Effector memory CD4-positive, alpha-beta T cell (primary cell): ENCODE results near the gene KSR1.

Experiments
- DNase-seq, 3 donors: peaks; one replicate each; pipeline ENCODE4 v3.0.0-alpha.2; 2020
- H3K27ac ChIP-seq: 2 replicates; pipeline ENCODE4 v1.7.0; 2013; ENCODE audit warnings: mild to moderate bottlenecking, low read length, moderate library complexity; ENCODE audit not compliant: insufficient read depth, poor library complexity, severe bottlenecking
- H3K27me3 ChIP-seq: replicated peaks from 2 replicates; pipeline ENCODE4 v1.7.0; 2013; ENCODE audit warnings: mild to moderate bottlenecking, low read length; ENCODE audit not compliant: insufficient read depth, control insufficient read depth, poor library complexity, severe bottlenecking
- H3K36me3 ChIP-seq: 2 replicates; pipeline ENCODE4 v1.7.0; 2013; ENCODE audit warnings: mild to moderate bottlenecking, low read length, moderate library complexity; ENCODE audit not compliant: control insufficient read depth, insufficient read depth
- H3K4me1 ChIP-seq: 2 replicates; pipeline ENCODE4 v1.7.0; 2013; ENCODE audit warnings: low read length, mild to moderate bottlenecking; ENCODE audit not compliant: control insufficient read depth, insufficient read depth, poor library complexity, severe bottlenecking
- H3K4me3 ChIP-seq: 2 replicates; pipeline ENCODE4 v1.7.0; 2013; ENCODE audit warnings: low read length, low read depth, mild to moderate bottlenecking; ENCODE audit not compliant: insufficient read depth, poor library complexity, severe bottlenecking
- H3K9me3 ChIP-seq: 2 replicates; pipeline ENCODE4 v1.7.0; 2013; ENCODE audit warnings: mild to moderate bottlenecking, low read length, moderate library complexity; ENCODE audit not compliant: control insufficient read depth

KSR1 gene

GRCh38 chr17:27466743-27467375 lies 10.6 kb downstream of the KSR1 start:
- no peaks in the 10 kb centered on the region for H3K27me3 ChIP-seq
- H3K4me1 ChIP-seq, result peaks cover 5% of the 10 kb centered on the region
- H3K4me3 ChIP-seq, result peak overlapping the region; percentile 26
- H3K36me3 ChIP-seq, result no peaks in the 10 kb centered on the region
- no peak overlapping the region for H3K27ac ChIP-seq
- H3K9me3 ChIP-seq, result no peaks in the 10 kb centered on the region
- peak in 2 of 3 donors; percentile 19 to 24 for DNase-seq

- H3K4me3 ChIP-seq, result no peak overlapping the region
- peaks cover 14% of the 10 kb centered on the region for H3K4me1 ChIP-seq
- no peak overlapping the region for H3K27ac ChIP-seq
- no peak for DNase-seq
- no peaks in the 10 kb centered on the region for H3K9me3 ChIP-seq
- H3K27me3 ChIP-seq, result no peaks in the 10 kb centered on the region
- no peaks in the 10 kb centered on the region for H3K36me3 ChIP-seq
Observed at GRCh38 chr17:27469256-27469655, 13.0 kb downstream of the KSR1 start.

DNA sequence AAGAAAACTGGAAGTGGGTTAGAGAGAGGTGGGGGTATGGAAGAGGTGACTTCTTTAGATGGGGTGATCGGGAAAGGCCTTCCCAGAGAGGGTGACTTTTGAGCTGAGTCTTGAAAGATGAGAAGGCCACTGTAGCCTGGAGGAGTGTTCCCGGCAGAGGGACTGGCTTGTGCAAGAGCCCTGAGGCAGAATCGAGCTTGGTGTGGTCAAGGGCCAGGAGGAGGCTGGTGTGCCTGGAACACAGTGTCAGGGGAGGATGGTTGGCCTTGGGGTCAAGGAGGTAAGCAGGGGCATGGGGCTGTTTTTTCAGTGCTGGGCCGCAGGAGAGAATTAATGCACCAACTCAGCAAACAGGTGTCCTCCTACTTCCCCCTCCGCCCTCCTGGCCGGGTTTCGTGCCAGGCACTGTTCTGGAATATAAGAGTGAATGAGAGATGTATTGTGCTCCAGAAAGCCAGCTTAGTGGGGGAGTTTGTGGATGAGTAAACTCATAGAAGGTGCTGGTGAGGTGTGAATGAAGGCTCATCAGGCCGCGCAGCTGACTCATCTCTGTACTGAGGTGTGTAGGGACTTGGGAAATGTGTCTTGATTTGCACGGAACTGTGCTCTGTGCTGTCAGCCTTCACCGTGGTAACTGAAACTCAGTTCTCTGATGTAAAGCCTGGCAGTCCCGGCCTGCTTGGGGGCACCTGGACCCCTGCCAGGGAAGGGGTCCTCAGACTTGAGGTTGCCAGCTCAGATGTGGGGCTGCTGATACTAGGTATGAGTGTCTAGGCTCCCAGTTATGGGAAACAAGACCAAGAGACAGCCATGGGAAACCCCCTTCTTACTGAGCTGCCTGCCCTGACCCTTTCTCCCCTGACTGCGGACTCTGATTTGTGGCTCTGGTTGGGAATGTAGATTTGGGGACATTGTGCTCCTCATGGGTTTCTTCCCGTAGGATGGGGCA lies 15.3 kb downstream of the KSR1 start:
- H3K4me1 ChIP-seq, result peaks cover 24% of the 10 kb centered on the region
- H3K27ac ChIP-seq, result peak overlapping the region; percentile 76
- H3K9me3 ChIP-seq, result no peaks in the 10 kb centered on the region
- no peaks in the 10 kb centered on the region for H3K27me3 ChIP-seq
- H3K36me3 ChIP-seq, result no peaks in the 10 kb centered on the region
- no peak overlapping the region for H3K4me3 ChIP-seq
- DNase-seq, result peak; percentile 44 to 69 (median 61)

DNA sequence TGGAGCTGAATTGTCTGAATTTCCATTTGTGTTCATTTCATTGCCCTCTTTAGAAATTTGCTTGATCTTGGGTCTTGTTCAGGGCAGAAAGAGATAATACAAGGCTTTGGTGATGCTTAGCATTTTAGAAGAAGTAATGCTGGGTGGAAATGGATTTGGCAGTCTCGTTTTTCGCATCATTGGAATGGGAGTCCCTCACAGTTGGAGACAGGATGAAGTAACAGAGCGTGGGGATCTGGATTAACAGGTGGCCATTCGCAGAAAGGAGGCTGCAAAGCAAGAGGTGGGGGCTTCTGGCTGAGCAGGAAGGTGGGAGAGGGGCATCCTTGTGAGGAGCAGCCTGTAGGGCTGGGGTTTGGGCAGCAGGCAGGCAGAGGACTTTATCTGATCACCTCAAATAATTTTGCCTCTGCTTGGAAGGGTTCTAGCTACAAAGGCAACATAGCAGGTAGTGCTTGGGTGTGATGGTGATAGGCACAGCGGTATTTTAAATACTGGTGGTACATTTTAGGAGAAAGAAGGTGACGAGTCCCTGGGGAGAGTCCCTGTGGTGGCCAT lies 17.0 kb downstream of the KSR1 start:
- Histone ChIP-seq H3K9me3 (no peaks in the 10 kb centered on the region), H3K36me3 (no peaks in the 10 kb centered on the region), H3K4me3 (no peak overlapping the region), H3K27me3 (no peaks in the 10 kb centered on the region), H3K27ac (peak overlapping the region; percentile 76), H3K4me1 (peaks cover 24% of the 10 kb centered on the region)
- no peak for DNase-seq

GRCh38 chr17:27473748-27474609 lies 17.7 kb downstream of the KSR1 start:
- no peaks in the 10 kb centered on the region for H3K27me3 ChIP-seq
- peak overlapping the region; percentile 76 for H3K27ac ChIP-seq
- H3K36me3 ChIP-seq, result no peaks in the 10 kb centered on the region
- no peaks in the 10 kb centered on the region for H3K9me3 ChIP-seq
- peaks cover 24% of the 10 kb centered on the region for H3K4me1 ChIP-seq
- H3K4me3 ChIP-seq, result peak overlapping the region; percentile 37
- peak; percentile 62 to 74 (median 71) for DNase-seq

DNA sequence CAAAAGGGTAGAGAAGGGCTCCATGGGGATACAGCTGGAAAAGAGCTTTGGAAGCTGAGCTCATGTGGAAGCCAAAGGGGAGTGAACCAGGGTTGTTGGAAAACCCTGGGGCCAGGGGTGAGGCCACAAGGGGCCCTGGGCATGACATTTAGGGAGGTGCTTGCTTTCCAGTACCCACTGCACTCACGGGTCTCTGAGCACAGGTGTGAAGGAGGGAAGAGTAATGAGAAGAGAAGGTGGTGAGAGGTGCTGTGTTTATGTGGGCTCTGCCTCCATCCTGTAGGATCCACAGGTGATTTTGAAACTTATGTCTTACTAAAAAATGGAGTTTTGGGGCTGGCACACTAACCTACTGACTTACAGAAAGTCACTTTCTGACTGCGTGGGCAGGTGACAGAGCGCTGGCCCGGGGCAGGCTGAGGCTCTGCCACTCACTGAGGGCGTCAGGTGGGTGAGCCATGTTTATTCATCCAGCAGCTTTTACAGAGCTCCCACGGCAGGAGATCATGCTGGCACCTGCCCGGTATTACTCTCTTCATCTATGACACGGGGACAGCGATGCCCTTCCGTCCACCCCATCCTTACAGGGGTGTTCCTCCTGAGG lies 18.9 kb downstream of the KSR1 start:
- DNase-seq, result no peak
- no peak overlapping the region for H3K4me3 ChIP-seq
- H3K9me3 ChIP-seq, result no peaks in the 10 kb centered on the region
- no peaks in the 10 kb centered on the region for H3K36me3 ChIP-seq
- no peaks in the 10 kb centered on the region for H3K27me3 ChIP-seq
- H3K27ac ChIP-seq, result peak overlapping the region; percentile 76
- peaks cover 24% of the 10 kb centered on the region for H3K4me1 ChIP-seq

DNA sequence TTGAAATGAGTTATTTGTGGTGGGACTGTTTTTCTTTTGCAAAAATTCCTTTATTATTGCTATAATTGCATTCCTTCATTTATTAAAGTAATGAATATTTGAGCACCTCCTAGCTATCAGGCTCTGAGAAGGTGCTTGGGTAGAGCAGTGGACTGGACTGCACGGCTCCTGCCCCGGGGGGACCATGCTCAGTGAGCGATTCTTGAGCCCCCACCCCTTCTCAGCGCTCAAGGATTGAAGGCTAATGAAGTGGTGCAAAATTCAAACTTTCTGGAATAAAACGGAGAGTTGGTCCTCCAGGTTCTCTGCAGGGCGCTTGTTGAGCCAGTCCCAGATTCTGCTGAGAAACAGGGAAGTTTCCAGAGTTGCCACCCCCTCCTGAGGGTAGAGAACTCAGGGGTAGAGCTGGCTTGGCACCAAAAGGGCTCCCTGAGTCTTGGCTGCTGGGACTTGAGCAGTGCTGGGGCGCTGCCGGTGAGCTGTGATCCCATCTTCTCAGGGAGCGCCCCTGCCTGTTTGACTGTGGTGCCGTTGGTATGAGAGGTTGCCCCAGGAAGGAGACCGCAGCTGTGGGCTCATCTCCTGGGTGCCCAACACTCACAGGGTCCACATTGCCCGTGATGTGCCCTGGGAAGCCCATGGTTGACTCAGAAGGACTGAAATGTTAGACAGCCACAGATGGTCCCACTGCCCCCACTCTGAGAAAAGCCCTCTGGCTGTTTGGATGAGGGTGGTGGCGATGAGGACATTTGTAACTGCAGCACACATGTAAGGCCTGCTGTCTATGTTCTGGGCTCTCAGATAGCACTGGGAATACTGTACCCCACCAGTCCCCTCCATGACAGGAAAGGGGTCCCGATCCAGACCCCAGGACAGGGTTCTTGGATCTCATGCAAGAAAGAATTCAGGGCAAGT lies 20.0 kb downstream of the KSR1 start:
- H3K4me1 ChIP-seq, result peaks cover 27% of the 10 kb centered on the region
- no peak overlapping the region for H3K27ac ChIP-seq
- no peaks in the 10 kb centered on the region for H3K36me3 ChIP-seq
- no peak overlapping the region for H3K4me3 ChIP-seq
- no peak for DNase-seq
- no peaks in the 10 kb centered on the region for H3K9me3 ChIP-seq
- no peaks in the 10 kb centered on the region for H3K27me3 ChIP-seq

- H3K4me1 ChIP-seq, result peaks cover 28% of the 10 kb centered on the region
- H3K9me3 ChIP-seq, result no peaks in the 10 kb centered on the region
- no peak overlapping the region for H3K4me3 ChIP-seq
- no peaks in the 10 kb centered on the region for H3K27me3 ChIP-seq
- no peaks in the 10 kb centered on the region for H3K36me3 ChIP-seq
- no peak overlapping the region for H3K27ac ChIP-seq
- DNase-seq, result no peak
Observed at GRCh38 chr17:27477050-27477888, 21.0 kb downstream of the KSR1 start.
